ENCODE data around the gene GLT1D1.

DNA sequence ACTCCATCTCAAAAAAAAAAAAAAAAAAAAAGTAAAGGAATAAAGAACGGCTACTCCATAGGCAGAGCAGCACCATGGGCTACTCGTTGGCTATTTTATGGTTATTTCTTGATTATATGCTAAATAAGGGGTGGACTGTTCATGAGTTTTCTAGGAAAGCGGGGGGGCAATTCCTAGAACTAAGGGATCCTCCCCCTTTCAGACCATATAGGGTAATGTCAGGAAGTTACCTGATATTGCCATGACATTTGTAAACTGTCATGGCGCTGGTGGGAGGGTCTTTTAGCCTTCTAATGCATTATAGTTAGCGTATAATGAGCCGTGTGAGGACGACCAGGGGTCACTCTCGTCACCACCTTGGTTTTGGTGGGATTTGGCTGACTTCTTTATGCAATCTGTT, 142.3 kb downstream of the GLT1D1 start:
- TF ChIP-seq POLR2AphosphoS5 (IDR thresholded peaks at IDR 0.05; ENCODE audit: low read depth, low read length) (no peak), ELF1 (IDR thresholded peaks at IDR 0.05) (no peak), RFX5 (IDR thresholded peaks at IDR 0.05; ENCODE audit: low read length) (no peak), MAX (IDR thresholded peaks at IDR 0.05; ENCODE audit: low read depth) (no peak), NRF1 (IDR thresholded peaks at IDR 0.05; ENCODE audit: low read depth, low read length) (no peak), FOXM1 (IDR thresholded peaks at IDR 0.05; ENCODE audit: low read depth) (no peak), JUND (IDR thresholded peaks at IDR 0.05) (no peak), SMC3 (IDR thresholded peaks at IDR 0.05; ENCODE audit: low read depth, low read length) (no peak)
- TF ChIP-seq, protein P1, sequence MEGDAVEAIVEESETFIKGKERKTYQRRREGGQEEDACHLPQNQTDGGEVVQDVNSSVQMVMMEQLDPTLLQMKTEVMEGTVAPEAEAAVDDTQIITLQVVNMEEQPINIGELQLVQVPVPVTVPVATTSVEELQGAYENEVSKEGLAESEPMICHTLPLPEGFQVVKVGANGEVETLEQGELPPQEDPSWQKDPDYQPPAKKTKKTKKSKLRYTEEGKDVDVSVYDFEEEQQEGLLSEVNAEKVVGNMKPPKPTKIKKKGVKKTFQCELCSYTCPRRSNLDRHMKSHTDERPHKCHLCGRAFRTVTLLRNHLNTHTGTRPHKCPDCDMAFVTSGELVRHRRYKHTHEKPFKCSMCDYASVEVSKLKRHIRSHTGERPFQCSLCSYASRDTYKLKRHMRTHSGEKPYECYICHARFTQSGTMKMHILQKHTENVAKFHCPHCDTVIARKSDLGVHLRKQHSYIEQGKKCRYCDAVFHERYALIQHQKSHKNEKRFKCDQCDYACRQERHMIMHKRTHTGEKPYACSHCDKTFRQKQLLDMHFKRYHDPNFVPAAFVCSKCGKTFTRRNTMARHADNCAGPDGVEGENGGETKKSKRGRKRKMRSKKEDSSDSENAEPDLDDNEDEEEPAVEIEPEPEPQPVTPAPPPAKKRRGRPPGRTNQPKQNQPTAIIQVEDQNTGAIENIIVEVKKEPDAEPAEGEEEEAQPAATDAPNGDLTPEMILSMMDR (IDR thresholded peaks at IDR 0.05): no peak
- TF ChIP-seq, protein P2, sequence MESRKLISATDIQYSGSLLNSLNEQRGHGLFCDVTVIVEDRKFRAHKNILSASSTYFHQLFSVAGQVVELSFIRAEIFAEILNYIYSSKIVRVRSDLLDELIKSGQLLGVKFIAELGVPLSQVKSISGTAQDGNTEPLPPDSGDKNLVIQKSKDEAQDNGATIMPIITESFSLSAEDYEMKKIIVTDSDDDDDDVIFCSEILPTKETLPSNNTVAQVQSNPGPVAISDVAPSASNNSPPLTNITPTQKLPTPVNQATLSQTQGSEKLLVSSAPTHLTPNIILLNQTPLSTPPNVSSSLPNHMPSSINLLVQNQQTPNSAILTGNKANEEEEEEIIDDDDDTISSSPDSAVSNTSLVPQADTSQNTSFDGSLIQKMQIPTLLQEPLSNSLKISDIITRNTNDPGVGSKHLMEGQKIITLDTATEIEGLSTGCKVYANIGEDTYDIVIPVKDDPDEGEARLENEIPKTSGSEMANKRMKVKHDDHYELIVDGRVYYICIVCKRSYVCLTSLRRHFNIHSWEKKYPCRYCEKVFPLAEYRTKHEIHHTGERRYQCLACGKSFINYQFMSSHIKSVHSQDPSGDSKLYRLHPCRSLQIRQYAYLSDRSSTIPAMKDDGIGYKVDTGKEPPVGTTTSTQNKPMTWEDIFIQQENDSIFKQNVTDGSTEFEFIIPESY (IDR thresholded peaks at IDR 0.05; ENCODE audit: borderline replicate concordance, low read depth): no peak
